HepG2 (cell line): Measurements from ENCODE around the gene KANSL3. TPM values are rescaled to one million over a fixed set of nuclear protein-coding genes. Genes with fewer than 3 reads are reported as not detected.
A peak's percentile ranks its signal among the peaks of the same experiment; 100 is the strongest.

Experiments used
- DNMT3B ChIP-seq: conservative IDR thresholded peaks from 2 replicates; pipeline ENCODE4 v1.6.1; 2016; ENCODE audit warnings: missing biosample characterization, control low read depth
- HMGXB4 ChIP-seq, 2 experiments: sonication (generic) in 1 of 2; formaldehyde crosslinking in 1 of 2; IDR thresholded peaks; 2 replicates each; pipeline versions ENCODE4 v1.4.0 to v1.6.1; 2018 to 2020; ENCODE audit warnings: missing genetic modification reagents in 2 of 2, borderline replicate concordance in 1 of 2, low read depth in 1 of 2, mild to moderate bottlenecking in 1 of 2, missing biosample characterization in 1 of 2
- IRF9 ChIP-seq: sonication (generic); formaldehyde crosslinking; IDR thresholded peaks from 2 replicates; pipeline ENCODE4 v1.8.0; 2022; ENCODE audit warnings: missing genetic modification reagents, mild to moderate bottlenecking, borderline replicate concordance
- KDM3A ChIP-seq: IDR thresholded peaks from 2 replicates; pipeline ENCODE4 v1.6.1; 2018; ENCODE audit warnings: low read depth, missing compliant biosample characterization
- PAWR ChIP-seq: sonication (generic); formaldehyde crosslinking; IDR thresholded peaks from 2 replicates; pipeline ENCODE4 v1.4.0; 2020; ENCODE audit warnings: missing genetic modification reagents, mild to moderate bottlenecking, borderline replicate concordance
- RAD21 ChIP-seq: fragments of 450-650 bp; formaldehyde crosslinking; IDR thresholded peaks from 2 replicates; pipeline ENCODE4 v1.5.0; 2020; ENCODE audit warnings: mild to moderate bottlenecking
- RFX3 ChIP-seq: IDR thresholded peaks from 2 replicates; pipeline ENCODE4 v1.6.1; 2016; ENCODE audit warnings: missing biosample characterization, missing genetic modification reagents
- SALL2 ChIP-seq: sonication (generic); formaldehyde crosslinking; IDR thresholded peaks from 2 replicates; pipeline ENCODE4 v1.8.1; 2023; ENCODE audit warnings: mild to moderate bottlenecking, missing genetic modification reagents, inconsistent platforms
- TFE3 ChIP-seq: IDR thresholded peaks from 2 replicates; pipeline ENCODE4 v1.6.1; 2016
- ZNF12 ChIP-seq: sonication (generic); formaldehyde crosslinking; IDR thresholded peaks from 2 replicates; pipeline ENCODE4 v1.5.0; 2020; ENCODE audit warnings: missing genetic modification reagents
- ZNF235 ChIP-seq: sonication (generic); formaldehyde crosslinking; IDR thresholded peaks from 2 replicates; pipeline ENCODE4 v1.8.1; 2023; ENCODE audit warnings: mild to moderate bottlenecking, missing genetic modification reagents, borderline replicate concordance
- ZNF282 ChIP-seq: fragments of 450-650 bp; IDR thresholded peaks from 2 replicates; pipeline ENCODE4 v1.6.1; 2018; ENCODE audit not compliant: partially characterized antibody
- ZNF318 ChIP-seq: sonication (generic); formaldehyde crosslinking; IDR thresholded peaks from 2 replicates; pipeline ENCODE4 v1.4.0; 2020; ENCODE audit warnings: mild to moderate bottlenecking, missing genetic modification reagents
- ZNF605 ChIP-seq: sonication (generic); formaldehyde crosslinking; IDR thresholded peaks from 2 replicates; pipeline ENCODE4 v1.8.0; 2022; ENCODE audit warnings: mild to moderate bottlenecking, missing genetic modification reagents
- ZNF776 ChIP-seq: sonication (generic); formaldehyde crosslinking; IDR thresholded peaks from 2 replicates; pipeline ENCODE4 v1.4.0; 2020; ENCODE audit warnings: mild to moderate bottlenecking, missing genetic modification reagents
- polyA plus RNA-seq, 8 experiments: library from polyadenylated mRNA; depleted of rRNA in 3 of 8; stranded (reverse) in 7 of 8; unstranded in 1 of 8; fragments of >200 nt; fragmentation: Illumina TruSeq in 4 of 8; extraction: Trizol in 4 of 8; gene quantifications; 2 replicates each; pipeline versions ENCODE4 v1.2.1 to v1.2.3, GENCODE V29; 2011 to 2016; ENCODE audit warnings: low read depth in 4 of 8, missing spikeins in 1 of 8, mixed read lengths in 1 of 8; ENCODE audit not compliant: insufficient read depth in 1 of 8
- total RNA-seq, 5 experiments: library from RNA; depleted of rRNA; stranded (reverse); fragments of >200 nt; fragmentation: Illumina TruSeq; extraction: Trizol; gene quantifications; 2 replicates each; pipeline ENCODE4 v1.2.3, GENCODE V29; 2016; ENCODE audit warnings: low read depth in 1 of 5

Gene KANSL3
- total and polyA plus RNA-seq, 2 of the 13 experiments (the other 11 are each of a cell fraction or from before 2014, with no cell fraction given): 20.8 to 37.3 TPM

- TF ChIP-seq IRF9 (CRISPR knock-in tag) (peak; percentile 99), RAD21 (peak; percentile 82), SALL2 (CRISPR knock-in tag) (peak; percentile 98), PAWR (peak; percentile 66; the same call in 1 of the 2 replicates), ZNF235 (CRISPR knock-in tag) (peak; percentile 62; the same call in 1 of the 2 replicates), ZNF776 (CRISPR knock-in tag) (no peak), ZNF318 (peak; percentile 52; the same call in 1 of the 2 replicates), KDM3A (CRISPR knock-in tag) (peak; percentile 99), DNMT3B (CRISPR knock-in tag) (peak; percentile 85; the same call in 1 of the 2 replicates), HMGXB4 (CRISPR knock-in tag; IDR thresholded peaks at IDR 0.05; ENCODE audit: borderline replicate concordance in 1 of 2, low read depth in 1 of 2) (peak; percentile 96 to 97), ZNF12 (CRISPR knock-in tag) (peak; percentile 93), RFX3 (CRISPR knock-in tag) (peak; percentile 51; the same call in 1 of the 2 replicates), ZNF605 (CRISPR knock-in tag) (peak; percentile 100), ZNF282 (no peak), TFE3 (CRISPR knock-in tag) (peak; percentile 90)
These were observed at the start of gene KANSL3 (continued) for GRCh38 chr2:96638144-96639121.
